Endothelial cell of umbilical vein (primary cell): ENCODE data around the gene ARHGAP18.

Experiments used
- CTCF ChIP-seq, 2 donors: IDR thresholded peaks; 1 replicate in 1 of 2; 2 replicates in 1 of 2; pipeline ENCODE4 v1.5.1; 2011; ENCODE audit warnings: low read length in 2 of 2, mild to moderate bottlenecking in 2 of 2, moderate library complexity in 2 of 2, control low read depth in 1 of 2, inconsistent platforms in 1 of 2, low read depth in 1 of 2; ENCODE audit not compliant: insufficient read depth in 1 of 2; ENCODE audit errors: extremely low read depth in 1 of 2
- POLR2A ChIP-seq: IDR thresholded peaks from 2 replicates; pipeline ENCODE4 v1.6.1; 2012; ENCODE audit warnings: low read depth, mild to moderate bottlenecking, control low read depth, low read length

- no peak for TF ChIP-seq CTCF (IDR thresholded peaks at IDR 0.05; ENCODE audit: extremely low read depth in 1 of 2, insufficient read depth in 1 of 2, low read depth in 1 of 2, low read length in 2 of 2)
- TF ChIP-seq POLR2A: no peak
These were observed 173.7 kb downstream of the ARHGAP18 start for GRCh38 chr6:129536271-129536670.
